HUES64 (cell line): ENCODE results near the gene PLCB1.

Source experiments
- H3K27ac ChIP-seq: 2 replicates; pipeline ENCODE4 v1.7.0; 2013; ENCODE audit warnings: low read depth, low read length, inconsistent platforms
- H3K27me3 ChIP-seq: 2 replicates; pipeline ENCODE4 v1.6.1; 2013; ENCODE audit warnings: mild to moderate bottlenecking, low read length; ENCODE audit not compliant: insufficient read depth
- H3K36me3 ChIP-seq: 2 replicates; pipeline ENCODE4 v1.6.1; 2013; ENCODE audit warnings: mild to moderate bottlenecking, low read length; ENCODE audit not compliant: insufficient read depth
- H3K4me1 ChIP-seq: 2 replicates; pipeline ENCODE4 v1.6.1; 2013; ENCODE audit warnings: mild to moderate bottlenecking, low read length, moderate library complexity; ENCODE audit not compliant: insufficient read depth
- H3K4me3 ChIP-seq: 2 replicates; pipeline ENCODE4 v1.5.1; 2013; ENCODE audit warnings: mild to moderate bottlenecking, low read length, moderate library complexity
- H3K9ac ChIP-seq: 2 replicates; pipeline ENCODE4 v1.6.1; 2013; ENCODE audit warnings: mild to moderate bottlenecking, low read depth, low read length
- H3K9me3 ChIP-seq: 2 replicates; pipeline ENCODE4 v1.6.1; 2013; ENCODE audit warnings: low read depth, low read length; ENCODE audit not compliant: insufficient read depth
- WGBS: fragments of 150-250, 120-280 bp; methylation state at CpG from one replicate; pipeline ENCODE4 v1.1.7; 2013; ENCODE audit warnings: missing lambda C conversion rate; 5-methylcytosine and 5-hydroxymethylcytosine counted together

The PLCB1 gene

DNA sequence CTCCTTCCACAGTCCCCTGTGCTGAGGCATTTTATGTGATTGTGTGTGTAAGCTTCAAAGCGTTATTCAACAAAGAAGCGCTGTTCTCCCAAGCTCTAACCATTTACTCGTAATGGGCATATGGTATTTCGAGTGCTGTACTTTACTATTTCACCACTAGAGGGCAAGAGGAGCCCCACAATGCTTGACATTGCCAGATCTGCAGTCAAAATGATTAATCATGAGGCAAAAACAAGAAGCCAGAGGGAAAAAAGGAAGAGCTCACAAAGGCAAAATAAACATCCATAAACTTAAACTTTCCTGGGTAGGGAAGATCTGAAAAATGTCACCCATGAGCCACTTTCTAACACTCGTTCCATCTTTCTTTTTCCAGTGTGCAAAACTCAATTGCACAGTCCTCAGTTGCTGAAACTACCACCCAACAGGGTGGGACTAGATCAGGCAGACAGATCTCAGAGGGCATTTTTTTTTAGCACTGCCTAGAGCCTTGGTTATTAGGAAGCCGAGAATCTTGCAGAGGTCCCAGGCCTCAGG, 721.8 kb downstream of the PLCB1 start:
- Histone ChIP-seq H3K27ac (no peak overlapping the region), H3K36me3 (no peaks in the 10 kb centered on the region), H3K4me3 (no peak overlapping the region), H3K4me1 (peaks cover 16% of the 10 kb centered on the region), H3K9me3 (no peaks in the 10 kb centered on the region), H3K27me3 (no peaks in the 10 kb centered on the region), H3K9ac (no peak overlapping the region)
- WGBS, result 28% methylated on average over 6 of the region's 6 CpGs

DNA sequence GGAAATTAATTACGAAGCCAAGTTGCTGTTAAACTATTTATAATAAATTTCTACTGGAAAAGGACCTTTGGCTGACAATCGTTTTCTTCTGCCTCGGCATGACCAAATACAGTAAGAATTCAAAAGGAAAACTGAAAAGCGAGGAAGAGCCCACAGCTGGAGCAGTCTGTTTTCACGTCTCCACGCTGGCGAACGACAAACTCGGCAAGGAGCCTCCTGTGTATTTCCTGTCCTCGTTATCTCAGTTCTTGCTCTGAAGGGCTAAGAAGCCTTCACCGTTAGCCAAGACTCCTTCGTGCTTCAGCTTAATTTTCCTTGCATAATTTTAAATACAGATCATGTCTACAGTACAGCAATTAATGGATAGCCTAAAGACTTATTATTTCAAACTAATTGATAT, 722.5 kb downstream of the PLCB1 start:
- no peak overlapping the region for H3K9ac ChIP-seq
- H3K4me1 ChIP-seq, result peaks cover 16% of the 10 kb centered on the region
- H3K36me3 ChIP-seq, result no peaks in the 10 kb centered on the region
- no peaks in the 10 kb centered on the region for H3K27me3 ChIP-seq
- no peak overlapping the region for H3K4me3 ChIP-seq
- no peaks in the 10 kb centered on the region for H3K9me3 ChIP-seq
- no peak overlapping the region for H3K27ac ChIP-seq
- WGBS, result 41% methylated on average over 11 of the region's 12 CpGs

DNA sequence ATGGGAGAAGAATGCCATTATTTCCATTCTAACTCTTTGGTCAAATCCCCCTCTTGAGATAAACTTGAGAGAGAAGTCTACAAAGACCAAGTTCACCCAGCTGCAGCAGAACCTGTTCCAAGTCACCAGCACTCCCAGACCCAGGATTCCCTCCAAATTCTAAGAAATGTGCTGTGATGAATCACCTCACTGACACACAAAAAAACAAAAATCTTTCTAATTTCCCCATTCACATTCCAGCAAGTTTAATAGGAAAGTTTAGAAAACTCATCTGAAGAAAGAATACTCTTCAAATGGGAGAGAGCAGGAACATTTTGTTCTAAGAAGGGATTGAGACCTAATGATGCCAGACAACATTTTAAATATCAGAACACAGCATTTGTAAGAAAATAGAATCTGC, 723.2 kb downstream of the PLCB1 start:
- no peak overlapping the region for H3K27ac ChIP-seq
- H3K4me1 ChIP-seq, result peaks cover 16% of the 10 kb centered on the region
- no peaks in the 10 kb centered on the region for H3K9me3 ChIP-seq
- no peaks in the 10 kb centered on the region for H3K36me3 ChIP-seq
- H3K27me3 ChIP-seq, result no peaks in the 10 kb centered on the region
- H3K4me3 ChIP-seq, result no peak overlapping the region
- H3K9ac ChIP-seq, result no peak overlapping the region

DNA sequence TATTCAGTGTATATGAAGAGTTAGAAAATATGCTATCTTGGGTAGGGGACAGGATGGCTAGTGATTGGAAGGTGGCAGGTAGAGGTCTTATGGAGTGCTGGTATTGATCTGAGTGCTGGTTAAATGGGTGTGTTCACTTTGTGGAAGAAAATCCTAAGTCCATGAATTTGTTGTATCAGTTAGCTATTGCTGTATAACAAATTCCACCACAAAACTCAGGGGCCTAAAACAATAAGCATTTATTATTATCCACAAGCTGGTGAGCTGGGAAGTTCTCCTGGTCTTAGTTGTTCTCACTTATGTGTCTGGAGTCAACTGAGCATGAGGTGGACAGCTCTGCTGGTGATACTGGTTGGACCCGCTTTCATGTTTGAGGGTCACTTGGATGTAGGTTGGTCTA, 724.6 kb downstream of the PLCB1 start:
- WGBS, result 100% methylated on average over 1 of the region's 1 CpG
- peaks cover 16% of the 10 kb centered on the region for H3K4me1 ChIP-seq
- H3K27ac ChIP-seq, result no peak overlapping the region
- H3K4me3 ChIP-seq, result no peak overlapping the region
- H3K36me3 ChIP-seq, result no peaks in the 10 kb centered on the region
- H3K9ac ChIP-seq, result no peak overlapping the region
- H3K27me3 ChIP-seq, result no peaks in the 10 kb centered on the region
- no peaks in the 10 kb centered on the region for H3K9me3 ChIP-seq

DNA sequence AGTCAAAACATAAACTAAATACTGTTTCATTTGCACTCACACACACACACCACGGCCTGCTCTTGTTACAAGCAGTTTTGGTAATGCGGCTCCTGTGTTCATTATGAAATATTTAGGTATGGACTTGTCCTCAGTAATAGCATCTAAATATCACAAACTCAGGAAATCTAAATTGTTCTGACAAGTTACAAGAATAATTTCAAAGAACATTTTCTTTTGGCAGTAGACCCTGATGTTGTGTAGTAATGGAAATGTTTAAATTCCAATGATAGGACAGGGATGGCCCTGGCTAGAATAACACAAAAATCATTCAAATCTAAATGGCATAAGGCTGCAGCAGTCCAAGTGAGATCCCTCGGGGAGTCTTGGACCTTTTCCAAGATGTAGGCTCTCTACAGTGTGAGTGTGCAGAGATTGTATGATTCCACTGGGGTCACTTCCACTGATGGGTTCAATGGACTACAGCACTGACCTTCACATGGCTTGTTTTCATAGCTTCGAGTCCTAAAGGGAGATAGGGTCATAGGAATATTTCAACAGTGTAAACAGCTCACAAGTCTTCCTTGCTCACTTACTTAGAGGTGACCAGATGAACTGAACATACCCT, 726.2 kb downstream of the PLCB1 start:
- no peaks in the 10 kb centered on the region for H3K27me3 ChIP-seq
- no peaks in the 10 kb centered on the region for H3K36me3 ChIP-seq
- no peak overlapping the region for H3K4me3 ChIP-seq
- H3K27ac ChIP-seq, result no peak overlapping the region
- peaks cover 26% of the 10 kb centered on the region for H3K4me1 ChIP-seq
- no peaks in the 10 kb centered on the region for H3K9me3 ChIP-seq
- WGBS, result 96% methylated on average over 2 of the region's 4 CpGs
- H3K9ac ChIP-seq, result no peak overlapping the region

DNA sequence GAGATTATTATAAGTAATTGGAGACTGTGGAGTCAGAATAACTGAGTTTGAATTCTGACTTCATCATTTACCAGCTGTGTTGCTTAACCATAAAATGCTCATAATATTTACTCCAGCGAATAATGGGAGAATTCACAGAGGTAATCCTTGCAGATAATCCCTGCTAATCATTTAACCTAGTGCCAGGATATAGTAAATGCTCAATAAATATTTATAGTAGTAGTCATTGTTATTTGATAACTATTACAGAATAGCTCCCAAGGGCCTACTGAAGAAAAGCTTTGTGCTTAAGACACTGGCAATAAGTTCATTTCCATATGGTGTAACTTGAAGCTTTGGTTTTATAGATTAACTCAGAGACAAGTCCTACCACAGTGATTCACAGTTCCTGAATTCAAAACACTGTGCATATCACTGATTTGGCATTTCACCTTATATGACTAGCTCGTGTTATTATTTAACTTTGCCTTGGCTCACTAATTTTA, 728.0 kb downstream of the PLCB1 start:
- H3K9ac ChIP-seq, result no peak overlapping the region
- H3K27ac ChIP-seq, result no peak overlapping the region
- H3K27me3 ChIP-seq, result no peaks in the 10 kb centered on the region
- no peaks in the 10 kb centered on the region for H3K9me3 ChIP-seq
- no peaks in the 10 kb centered on the region for H3K36me3 ChIP-seq
- peaks cover 14% of the 10 kb centered on the region for H3K4me1 ChIP-seq
- H3K4me3 ChIP-seq, result no peak overlapping the region
- 78% methylated on average over 2 of the region's 2 CpGs for WGBS

DNA sequence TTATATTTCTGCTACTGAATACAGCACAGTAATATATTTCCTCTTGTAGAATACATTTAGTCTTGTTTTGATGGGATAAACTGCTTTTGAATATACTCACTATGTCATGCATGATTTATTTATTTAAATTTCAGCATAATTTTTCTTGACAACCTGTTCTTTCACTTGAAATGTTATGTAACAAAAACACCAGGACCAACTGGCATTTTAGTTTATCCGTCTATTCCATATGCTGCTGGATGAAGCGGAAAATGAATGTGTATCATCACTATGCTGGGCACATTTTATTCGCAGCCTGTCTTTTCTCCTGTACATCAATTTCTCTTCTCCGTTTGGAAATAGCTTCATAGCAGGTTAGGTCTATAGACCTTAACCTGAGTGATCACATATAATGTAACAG, 730.0 kb downstream of the PLCB1 start:
- Histone ChIP-seq H3K9me3 (no peaks in the 10 kb centered on the region), H3K27me3 (no peaks in the 10 kb centered on the region), H3K27ac (no peak overlapping the region), H3K9ac (no peak overlapping the region), H3K36me3 (no peaks in the 10 kb centered on the region), H3K4me1 (peaks cover 10% of the 10 kb centered on the region), H3K4me3 (no peak overlapping the region)
- 88% methylated on average over 4 of the region's 4 CpGs for WGBS

DNA sequence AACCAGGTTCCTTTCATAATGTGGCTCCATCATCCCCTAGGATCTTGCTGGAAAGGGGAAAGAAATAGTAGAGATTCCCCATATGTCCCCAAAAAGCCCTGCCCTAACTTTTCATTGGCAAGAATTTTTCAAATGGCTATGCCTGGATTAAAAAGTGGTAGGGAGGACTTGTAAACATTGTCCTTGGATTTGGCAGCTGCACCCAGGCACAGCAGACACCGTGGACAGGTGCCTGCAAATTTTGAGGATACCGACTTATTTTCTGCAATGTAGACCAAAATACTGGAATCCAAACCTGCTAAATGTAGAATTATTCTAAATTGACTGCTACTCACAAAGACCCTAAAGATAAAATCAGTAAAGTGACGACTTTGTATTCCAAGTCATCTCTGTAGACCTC, 733.6 kb downstream of the PLCB1 start:
- Histone ChIP-seq H3K27me3 (no peaks in the 10 kb centered on the region), H3K27ac (no peak overlapping the region), H3K9me3 (no peaks in the 10 kb centered on the region), H3K4me3 (no peak overlapping the region), H3K36me3 (no peaks in the 10 kb centered on the region), H3K4me1 (peaks cover 10% of the 10 kb centered on the region), H3K9ac (no peak overlapping the region)
- 93% methylated on average over 3 of the region's 3 CpGs for WGBS

DNA sequence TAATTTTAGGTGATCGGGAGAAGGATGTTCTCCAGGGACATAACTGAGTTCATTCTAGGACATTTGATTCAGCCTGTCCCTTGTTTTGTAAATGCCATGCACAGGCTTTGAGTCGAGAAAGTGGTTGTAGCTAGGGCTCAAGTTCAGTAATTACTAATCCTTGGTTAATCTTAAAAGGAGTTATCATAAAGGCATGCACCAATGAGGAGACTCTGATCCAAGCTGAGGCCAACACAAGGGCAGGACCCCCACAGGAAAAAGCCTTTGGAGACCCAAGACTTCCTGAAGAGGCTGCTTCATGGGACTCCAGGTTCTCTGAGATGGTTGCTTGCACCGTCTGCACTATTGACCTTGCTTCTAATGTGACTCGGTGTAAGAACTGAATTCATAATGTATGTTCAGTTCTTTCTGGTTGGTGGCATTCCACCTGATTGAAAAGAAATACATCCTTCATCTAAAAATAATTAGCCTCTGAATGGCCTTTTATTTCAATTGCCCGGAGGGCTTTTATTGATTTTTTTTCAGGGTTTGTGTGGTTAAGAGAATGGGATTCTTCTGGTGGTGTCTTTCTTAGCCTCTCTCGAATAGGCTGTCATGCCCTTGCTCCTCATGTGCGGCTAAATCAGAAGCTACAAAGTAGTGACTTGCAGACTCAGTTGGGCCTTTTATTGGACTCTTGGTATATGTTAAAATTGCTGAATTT, 735.1 kb downstream of the PLCB1 start:
- Histone ChIP-seq H3K36me3 (no peaks in the 10 kb centered on the region), H3K4me3 (no peak overlapping the region), H3K27ac (no peak overlapping the region), H3K9ac (no peak overlapping the region), H3K9me3 (no peaks in the 10 kb centered on the region), H3K27me3 (no peaks in the 10 kb centered on the region), H3K4me1 (peaks cover 10% of the 10 kb centered on the region)
- WGBS, result 93% methylated on average over 7 of the region's 7 CpGs

DNA sequence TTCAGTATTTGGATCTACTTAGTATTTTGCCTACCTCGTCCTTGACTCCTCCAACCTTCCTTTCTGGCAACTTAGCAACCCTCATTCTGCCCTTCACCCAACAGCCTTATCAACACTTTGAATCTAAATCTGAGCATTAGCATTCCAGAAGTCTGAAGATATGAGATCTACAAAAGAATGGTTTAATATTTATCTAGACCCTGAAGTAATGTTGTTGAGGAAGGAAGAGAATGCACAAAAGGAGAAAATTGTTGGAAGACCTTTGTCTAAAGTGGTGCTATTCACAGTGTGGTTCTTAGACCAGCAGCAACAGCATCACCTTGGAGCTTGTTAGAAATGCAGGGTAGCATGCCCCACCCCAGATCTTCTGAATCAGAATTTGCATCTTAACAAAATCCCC, 738.6 kb downstream of the PLCB1 start:
- Histone ChIP-seq H3K9me3 (no peaks in the 10 kb centered on the region), H3K27ac (no peak overlapping the region), H3K27me3 (no peaks in the 10 kb centered on the region), H3K4me1 (no peaks in the 10 kb centered on the region), H3K4me3 (no peak overlapping the region), H3K9ac (no peak overlapping the region), H3K36me3 (no peaks in the 10 kb centered on the region)
- 86% methylated on average over 1 of the region's 1 CpG for WGBS

DNA sequence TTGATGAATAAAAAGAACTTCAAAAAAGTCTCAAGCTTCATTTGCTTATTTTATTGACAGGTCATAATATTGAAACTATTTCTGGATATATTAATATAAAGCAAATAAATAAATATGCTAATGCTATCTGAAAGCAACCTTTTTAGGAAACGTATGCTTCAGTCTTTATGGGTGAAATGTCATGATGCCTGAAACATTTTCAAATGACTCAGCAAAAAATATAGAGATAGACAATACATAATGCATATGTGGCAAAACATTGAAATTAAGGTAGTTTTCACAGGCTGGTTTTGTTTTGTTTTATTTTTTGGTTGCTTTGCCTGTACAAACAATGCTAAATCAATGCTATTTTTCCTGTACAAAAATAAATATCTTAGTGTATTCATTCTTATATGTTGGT, 742.4 kb downstream of the PLCB1 start:
- Histone ChIP-seq H3K27me3 (no peaks in the 10 kb centered on the region), H3K27ac (no peak overlapping the region), H3K9me3 (no peaks in the 10 kb centered on the region), H3K4me1 (no peaks in the 10 kb centered on the region), H3K4me3 (no peak overlapping the region), H3K36me3 (no peaks in the 10 kb centered on the region), H3K9ac (no peak overlapping the region)
- WGBS, result no CpG with 5 or more reads among the region's 1 CpG
